ENCODE measurements around the gene MARCHF5.

DNA sequence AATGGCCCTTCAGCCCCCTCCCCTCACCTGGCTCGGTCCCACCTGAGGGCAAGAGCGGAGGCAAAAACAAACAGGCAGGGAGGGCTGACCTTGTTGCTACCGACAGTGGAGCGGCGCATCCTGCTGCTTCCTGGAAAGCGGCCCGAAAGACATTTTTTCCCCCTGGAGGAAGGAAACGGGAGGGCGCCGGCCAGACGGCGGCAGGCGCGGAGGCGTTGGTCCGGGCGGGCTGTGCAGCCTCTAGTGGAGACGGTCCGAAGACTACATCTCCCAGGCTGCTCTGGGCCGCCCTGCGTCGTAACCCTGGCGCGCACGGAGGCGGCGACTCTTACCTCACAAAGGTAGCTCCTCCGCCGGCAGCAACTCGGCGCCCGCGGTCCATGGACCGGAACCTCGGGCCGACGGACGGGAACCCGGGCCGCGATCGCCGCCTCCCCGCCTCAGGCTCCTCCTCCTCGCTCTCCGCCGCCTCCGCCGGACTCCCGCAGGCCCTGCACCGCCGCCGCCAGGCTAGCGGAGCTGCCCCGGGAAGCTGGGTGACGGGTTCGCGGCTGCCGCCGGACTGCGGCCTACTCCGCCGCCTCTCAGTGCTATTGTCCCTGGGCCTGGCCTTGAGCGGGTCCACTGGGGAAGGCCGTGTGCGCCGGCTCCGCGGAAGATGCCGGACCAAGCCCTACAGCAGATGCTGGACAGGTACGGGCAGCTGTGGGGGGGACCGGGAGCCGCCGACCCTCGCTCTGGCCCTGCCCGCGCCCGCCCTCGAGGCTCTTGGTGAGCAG lies at the start of gene MARCHF5, which contains the start of gene CPEB3:
- TF ChIP-seq, protein P1, sequence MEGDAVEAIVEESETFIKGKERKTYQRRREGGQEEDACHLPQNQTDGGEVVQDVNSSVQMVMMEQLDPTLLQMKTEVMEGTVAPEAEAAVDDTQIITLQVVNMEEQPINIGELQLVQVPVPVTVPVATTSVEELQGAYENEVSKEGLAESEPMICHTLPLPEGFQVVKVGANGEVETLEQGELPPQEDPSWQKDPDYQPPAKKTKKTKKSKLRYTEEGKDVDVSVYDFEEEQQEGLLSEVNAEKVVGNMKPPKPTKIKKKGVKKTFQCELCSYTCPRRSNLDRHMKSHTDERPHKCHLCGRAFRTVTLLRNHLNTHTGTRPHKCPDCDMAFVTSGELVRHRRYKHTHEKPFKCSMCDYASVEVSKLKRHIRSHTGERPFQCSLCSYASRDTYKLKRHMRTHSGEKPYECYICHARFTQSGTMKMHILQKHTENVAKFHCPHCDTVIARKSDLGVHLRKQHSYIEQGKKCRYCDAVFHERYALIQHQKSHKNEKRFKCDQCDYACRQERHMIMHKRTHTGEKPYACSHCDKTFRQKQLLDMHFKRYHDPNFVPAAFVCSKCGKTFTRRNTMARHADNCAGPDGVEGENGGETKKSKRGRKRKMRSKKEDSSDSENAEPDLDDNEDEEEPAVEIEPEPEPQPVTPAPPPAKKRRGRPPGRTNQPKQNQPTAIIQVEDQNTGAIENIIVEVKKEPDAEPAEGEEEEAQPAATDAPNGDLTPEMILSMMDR (IDR thresholded peaks at IDR 0.05; ENCODE audit: insufficient read depth, low read depth, low read length): peak; percentile 40
- TF ChIP-seq EZH2 (IDR thresholded peaks at IDR 0.05; ENCODE audit: insufficient read depth, low read length): no peak

All from astrocyte (in vitro differentiated cells and primary cell).